BE2C (cell line): Measurements from ENCODE around the gene PSMB4.
"Not testable (repeated sequence)": the region's sequence is repeated elsewhere in the genome, so short reads cannot be mapped to it uniquely, and the experiment has no call there.

Source experiments
- DNase-seq: peaks from one replicate; pipeline ENCODE4 v3.0.0-alpha.2; 2020
- H3K27me3 ChIP-seq: fragments of 250-450 bp; sonication (Bioruptor Pico); 2 replicates; pipeline ENCODE4 v1.5.1; 2020; ENCODE audit warnings: mild to moderate bottlenecking
- H3K36me3 ChIP-seq: fragments of 250-450 bp; sonication (Bioruptor Pico); 2 replicates; pipeline ENCODE4 v1.5.1; 2020; ENCODE audit warnings: mild to moderate bottlenecking
- H3K4me1 ChIP-seq: fragments of 250-450 bp; sonication (Bioruptor Pico); 2 replicates; pipeline ENCODE4 v1.5.1; 2020
- H3K4me3 ChIP-seq: 2 replicates; pipeline ENCODE4 v1.5.1; 2011; ENCODE audit warnings: low read depth, low read length
- H3K9me3 ChIP-seq: fragments of 250-450 bp; sonication (Bioruptor Pico); 2 replicates; pipeline ENCODE4 v1.5.1; 2020
- TF ChIP-seq, protein P1 (sequence below): IDR thresholded peaks from 2 replicates; pipeline ENCODE4 v1.5.1; 2012; ENCODE audit warnings: mild to moderate bottlenecking, low read depth, low read length

Gene PSMB4

DNA sequence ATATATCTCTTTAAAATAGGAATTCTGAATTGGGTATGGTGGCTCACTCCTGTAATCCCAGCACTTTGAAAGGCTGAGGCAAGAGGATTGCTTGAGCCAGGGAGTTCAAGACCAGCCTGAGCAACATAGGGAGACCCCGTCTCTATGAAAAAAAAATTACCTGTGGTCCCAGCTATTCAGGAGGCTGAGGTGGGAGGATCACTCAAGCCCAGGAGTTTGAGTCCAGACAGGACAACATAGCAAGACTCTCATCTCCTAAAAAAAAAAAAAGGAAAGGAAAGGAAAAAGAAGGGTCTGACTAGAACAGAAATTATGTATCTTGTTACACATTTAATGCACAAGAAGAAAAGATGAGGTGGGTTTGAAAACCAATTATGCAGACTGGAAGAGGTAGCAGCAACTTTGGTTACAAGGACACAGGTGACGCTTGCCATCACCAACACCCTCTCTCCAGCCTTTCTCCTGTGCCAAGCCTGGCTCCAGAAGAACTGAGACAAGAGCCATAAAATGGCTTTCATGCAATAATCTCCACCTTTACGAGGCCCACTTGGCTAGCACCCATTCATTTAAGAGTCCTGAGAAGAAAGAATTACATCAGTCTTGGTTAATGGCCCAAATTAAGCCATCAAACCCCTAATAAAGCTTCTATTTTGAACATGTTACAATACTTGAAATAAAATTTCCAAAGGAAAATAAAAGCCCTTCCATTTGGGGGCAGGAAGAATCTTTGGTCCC is 22.1 kb upstream of the PSMB4 start:
- Histone ChIP-seq H3K4me3 (no peak overlapping the region), H3K27me3 (no peaks in the 10 kb centered on the region), H3K9me3 (no peaks in the 10 kb centered on the region), H3K4me1 (peaks cover 3% of the 10 kb centered on the region), H3K36me3 (no peaks in the 10 kb centered on the region)
- no peak for DNase-seq
- TF ChIP-seq, protein P1, sequence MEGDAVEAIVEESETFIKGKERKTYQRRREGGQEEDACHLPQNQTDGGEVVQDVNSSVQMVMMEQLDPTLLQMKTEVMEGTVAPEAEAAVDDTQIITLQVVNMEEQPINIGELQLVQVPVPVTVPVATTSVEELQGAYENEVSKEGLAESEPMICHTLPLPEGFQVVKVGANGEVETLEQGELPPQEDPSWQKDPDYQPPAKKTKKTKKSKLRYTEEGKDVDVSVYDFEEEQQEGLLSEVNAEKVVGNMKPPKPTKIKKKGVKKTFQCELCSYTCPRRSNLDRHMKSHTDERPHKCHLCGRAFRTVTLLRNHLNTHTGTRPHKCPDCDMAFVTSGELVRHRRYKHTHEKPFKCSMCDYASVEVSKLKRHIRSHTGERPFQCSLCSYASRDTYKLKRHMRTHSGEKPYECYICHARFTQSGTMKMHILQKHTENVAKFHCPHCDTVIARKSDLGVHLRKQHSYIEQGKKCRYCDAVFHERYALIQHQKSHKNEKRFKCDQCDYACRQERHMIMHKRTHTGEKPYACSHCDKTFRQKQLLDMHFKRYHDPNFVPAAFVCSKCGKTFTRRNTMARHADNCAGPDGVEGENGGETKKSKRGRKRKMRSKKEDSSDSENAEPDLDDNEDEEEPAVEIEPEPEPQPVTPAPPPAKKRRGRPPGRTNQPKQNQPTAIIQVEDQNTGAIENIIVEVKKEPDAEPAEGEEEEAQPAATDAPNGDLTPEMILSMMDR: no peak

DNA sequence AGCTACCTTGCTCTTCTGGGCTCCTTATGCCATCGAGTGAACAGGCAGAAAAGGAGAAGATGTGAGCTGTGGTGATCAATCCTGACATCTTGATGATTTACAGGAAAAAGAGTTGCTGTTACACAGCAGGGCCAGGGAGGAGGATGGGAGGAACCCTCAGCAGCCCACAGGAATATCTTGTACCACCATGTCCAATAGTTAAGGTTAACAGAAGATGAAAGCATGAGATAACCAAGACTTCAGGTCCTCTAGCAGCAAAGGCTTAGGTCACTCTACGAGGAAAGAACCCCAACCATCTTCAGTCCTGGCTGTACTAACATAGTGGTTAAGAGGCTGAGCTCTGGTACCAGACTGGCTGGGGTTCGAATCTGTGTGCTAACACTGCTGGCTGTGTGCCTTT is 14.8 kb upstream of the PSMB4 start:
- DNase-seq: no peak
- H3K4me1 ChIP-seq: no peaks in the 10 kb centered on the region
- no peaks in the 10 kb centered on the region; the same call in 1 of the 2 replicates for H3K9me3 ChIP-seq
- no peaks in the 10 kb centered on the region for H3K36me3 ChIP-seq
- TF ChIP-seq, protein P1: no peak
- H3K27me3 ChIP-seq: no peaks in the 10 kb centered on the region
- no peak overlapping the region for H3K4me3 ChIP-seq

DNA sequence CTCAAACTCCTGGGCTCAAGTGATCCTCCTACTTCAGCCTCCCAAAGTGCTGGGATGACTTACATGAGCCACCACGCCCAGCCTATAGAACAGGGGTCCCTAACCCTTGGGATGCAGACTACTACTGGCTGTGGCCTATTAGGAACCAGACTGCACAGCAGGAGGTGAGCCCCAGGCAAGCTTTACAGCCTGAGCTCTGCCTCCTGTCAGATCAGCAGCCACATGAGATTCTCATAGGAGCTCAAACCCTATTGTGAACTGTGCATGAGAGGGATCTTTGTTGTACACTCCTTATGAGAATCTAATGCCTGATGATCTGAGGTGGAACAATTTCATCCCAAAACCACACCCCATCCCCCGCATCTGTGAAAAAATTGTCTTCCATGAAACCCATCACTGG is 13.4 kb upstream of the PSMB4 start:
- Histone ChIP-seq H3K9me3 (no peaks in the 10 kb centered on the region; the same call in 1 of the 2 replicates), H3K36me3 (no peaks in the 10 kb centered on the region), H3K4me3 (no peak overlapping the region), H3K4me1 (no peaks in the 10 kb centered on the region), H3K27me3 (no peaks in the 10 kb centered on the region)
- no peak for DNase-seq
- TF ChIP-seq, protein P1: no peak

DNA sequence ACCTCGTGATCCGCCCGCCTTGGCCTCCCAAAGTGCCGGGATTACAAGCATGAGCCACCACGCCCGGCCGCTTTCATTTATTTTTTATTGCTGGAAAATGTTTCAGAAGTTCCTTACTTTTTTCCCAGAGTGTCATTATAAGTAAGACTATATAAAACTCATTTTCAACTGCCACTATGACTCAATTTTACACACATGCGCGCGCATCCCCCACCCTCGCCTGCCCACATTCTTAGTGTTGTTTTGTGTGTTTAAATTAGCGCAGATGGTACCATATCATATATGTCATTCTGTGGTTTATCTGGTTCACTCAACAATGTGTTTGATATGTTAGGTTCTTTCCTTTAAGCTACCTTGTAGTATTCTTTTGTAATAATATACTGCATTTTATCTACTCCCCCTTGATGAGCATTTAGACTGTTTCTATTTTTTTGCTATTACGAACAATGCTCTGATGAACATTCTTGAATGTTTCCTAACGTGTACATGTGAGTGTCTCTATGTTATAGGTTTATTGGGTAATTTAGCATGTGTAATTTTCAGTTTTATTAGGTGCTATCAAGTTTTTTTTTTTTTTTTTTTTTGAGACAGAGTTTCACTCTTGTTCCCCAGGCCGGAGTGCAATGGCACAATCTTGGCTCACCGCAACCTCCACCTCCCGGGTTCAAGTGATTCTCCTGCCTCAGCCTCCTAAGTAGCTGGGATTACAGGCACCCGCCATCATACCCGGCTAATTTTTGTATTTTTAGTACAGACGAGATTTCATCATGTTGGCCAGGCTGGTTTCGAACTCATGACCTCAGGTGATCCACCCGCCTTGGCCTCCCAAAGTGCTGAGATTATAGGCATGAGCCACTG is 8.9 kb upstream of the PSMB4 start:
- not testable (repeated sequence) for H3K36me3 ChIP-seq, H3K9me3 ChIP-seq, H3K27me3 ChIP-seq, H3K4me3 ChIP-seq, H3K4me1 ChIP-seq, DNase-seq

DNA sequence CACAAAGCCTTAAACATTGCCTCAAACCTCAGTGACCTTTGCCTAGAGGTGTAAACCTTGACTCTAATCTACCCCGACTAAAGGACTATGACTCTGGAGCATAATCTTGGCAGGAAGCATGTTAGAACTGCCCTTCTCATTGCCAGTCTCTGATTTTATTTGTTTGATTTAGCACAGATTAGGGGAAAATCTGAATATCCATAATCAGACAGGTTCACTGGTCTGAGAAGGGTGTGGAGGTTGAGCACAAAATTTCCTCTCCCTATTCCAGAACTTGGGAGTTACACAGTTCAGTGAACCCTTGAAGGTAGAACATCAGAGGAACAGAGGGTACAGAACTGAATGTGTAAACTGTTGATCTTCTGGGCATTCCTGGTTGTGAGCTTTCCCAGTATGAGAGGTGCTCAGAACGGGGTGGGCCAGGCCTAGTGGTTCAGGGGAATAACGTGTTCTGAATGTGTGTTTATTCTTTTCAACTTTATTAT is 8.3 kb upstream of the PSMB4 start:
- TF ChIP-seq, protein P1: no peak

DNA sequence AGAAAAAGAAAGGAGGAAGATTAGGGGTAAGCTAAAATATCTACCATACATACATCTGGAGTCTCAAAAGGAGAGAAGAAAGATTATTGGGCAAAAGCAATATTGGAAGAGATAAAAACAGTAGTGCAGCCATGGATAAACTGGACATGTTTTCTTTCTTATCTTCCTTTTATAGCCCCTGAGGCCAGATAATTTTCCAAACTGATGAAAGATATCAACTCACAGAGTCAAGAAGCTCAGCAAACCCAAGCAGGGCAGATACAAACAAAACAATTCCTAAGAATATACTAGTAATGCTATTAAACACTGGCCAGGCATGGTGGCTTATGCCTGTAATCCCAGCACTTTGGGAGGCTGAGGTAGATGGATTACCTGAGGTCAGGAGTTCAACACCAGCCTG is 5.8 kb upstream of the PSMB4 start:
- Histone ChIP-seq H3K27me3 (no peaks in the 10 kb centered on the region), H3K4me3 (no peak overlapping the region), H3K9me3 (no peaks in the 10 kb centered on the region; the same call in 1 of the 2 replicates), H3K4me1 (no peaks in the 10 kb centered on the region), H3K36me3 (no peaks in the 10 kb centered on the region)
- TF ChIP-seq, protein P1: no peak
- DNase-seq: no peak

More for the DNA sequence above, 8.3 kb upstream of the PSMB4 start:
- no peaks in the 10 kb centered on the region for H3K27me3 ChIP-seq
- H3K4me1 ChIP-seq: no peaks in the 10 kb centered on the region
- no peak overlapping the region for H3K4me3 ChIP-seq
- no peaks in the 10 kb centered on the region; the same call in 1 of the 2 replicates for H3K9me3 ChIP-seq
- no peaks in the 10 kb centered on the region for H3K36me3 ChIP-seq
- no peak for DNase-seq

DNA sequence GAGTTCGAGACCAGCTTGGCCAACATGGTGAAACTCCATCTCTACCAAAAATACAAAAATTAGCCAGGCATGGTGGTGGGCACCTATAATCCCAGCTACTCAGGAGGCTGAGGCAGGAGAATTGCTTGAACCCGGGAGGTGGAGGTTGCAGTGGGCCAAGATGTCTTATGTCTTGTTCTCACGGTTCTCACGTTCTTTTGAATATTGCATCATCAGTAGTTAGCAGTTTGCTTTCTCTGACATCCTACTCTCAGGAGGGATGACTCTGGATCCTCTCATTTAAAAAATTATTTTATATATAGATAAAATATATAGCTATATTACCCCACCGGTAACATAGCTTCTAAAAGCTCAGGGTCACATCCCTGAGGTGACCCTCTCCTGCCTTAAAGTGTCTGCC is 3.1 kb upstream of the PSMB4 start:
- H3K9me3 ChIP-seq, H3K4me3 ChIP-seq, H3K4me1 ChIP-seq, H3K27me3 ChIP-seq, DNase-seq: not testable (repeated sequence)
- H3K36me3 ChIP-seq: peaks cover 18% of the 10 kb centered on the region
